SK-MEL-5 (cell line): ENCODE measurements around the gene OR52N5. TPM values are rescaled to one million over a fixed set of nuclear protein-coding genes. Genes with fewer than 3 reads are reported as not detected.

Source experiments
- DNase-seq: peaks from one replicate; pipeline ENCODE4 v3.0.0-alpha.2; 2016; ENCODE audit warnings: low read depth, low spot score
- in situ Hi-C: cut with HindIII; loops from 2 replicates; pipeline ENCODE4 v1.10.0; 2016; ENCODE audit warnings: low sequenced_read_pairs, high pct_unique_total_duplicates, low pct_unique_long_range_greater_than_20kb
- polyA plus RNA-seq, 2 experiments: library from polyadenylated mRNA; depleted of rRNA; stranded (reverse); fragments of >200 nt; gene quantifications; 2 replicates each; pipeline ENCODE4 v1.2.3, GENCODE V29; 2015
- total RNA-seq: library from RNA; depleted of rRNA; stranded (reverse); fragments of >200 nt; shearing (Covaris generic); gene quantifications from 2 replicates; pipeline ENCODE4 v1.2.3, GENCODE V29; 2014; rRNA removed

The OR52N5 gene
- not detected in 2 replicates for total RNA-seq
- not detected in 2 replicates for polyA plus RNA-seq (2015; cell fraction: cytosol; rRNA removed)
- polyA plus RNA-seq (2015; cell fraction: nucleus; rRNA removed): not detected in 2 replicates

- DNase-seq: no peak
- in situ Hi-C loops: no loop called here
Observed at GRCh38 chr11:5783255-5783654, at the start of gene OR52N5. OR52N5 (minus strand) TSS chr11:5783355; CDS start chr11:5778634, 4,721 bp downstream.

- no peak for DNase-seq
- in situ Hi-C loops: no loop called here
Observed at GRCh38 chr11:5831196-5831829, 48.2 kb upstream of the OR52N5 start.

- in situ Hi-C loops: no loop called here
- DNase-seq: no peak
Observed at GRCh38 chr11:5818245-5818886, 35.2 kb upstream of the OR52N5 start.

- in situ Hi-C loops: no loop called here
- DNase-seq: no peak
Observed at GRCh38 chr11:5815534-5815933, 32.4 kb upstream of the OR52N5 start.

GRCh38 chr11:5809905-5810795 lies 27.0 kb upstream of the OR52N5 start:
- DNase-seq: no peak
- in situ Hi-C loops: no loop called here

- in situ Hi-C loops: no loop called here
- no peak for DNase-seq
Observed at GRCh38 chr11:5809122-5809519, 26.0 kb upstream of the OR52N5 start.

- DNase-seq: peak; percentile 84
Observed at GRCh38 chr11:5808500-5809121, 25.5 kb upstream of the OR52N5 start, which contains the start of gene OR52N2. OR52N2 (plus strand) TSS chr11:5808924; CDS start chr11:5820336, 11,412 bp downstream.

GRCh38 chr11:5807580-5807979 lies 24.4 kb upstream of the OR52N5 start:
- in situ Hi-C loops: no loop called here
- peak; percentile 24 for DNase-seq

More at GRCh38 chr11:5808500-5809121, 25.5 kb upstream of the OR52N5 start, which contains the start of gene OR52N2:
- in situ Hi-C loops: no loop called here

- no peak for DNase-seq
- in situ Hi-C loops: no loop called here
Observed at GRCh38 chr11:5803982-5804381, 20.8 kb upstream of the OR52N5 start.

GRCh38 chr11:5796541-5796940 lies 13.4 kb upstream of the OR52N5 start:
- in situ Hi-C loops: no loop called here
- peak; percentile 0 for DNase-seq

GRCh38 chr11:5791165-5791564 lies 8.0 kb upstream of the OR52N5 start, which contains the start of gene OR52N1:
OR52N1 (minus strand) TSS chr11:5791265; CDS start chr11:5788816, 2,449 bp downstream.
- DNase-seq: no peak
- in situ Hi-C loops: no loop called here

GRCh38 chr11:5767056-5767455 lies 16.1 kb downstream of the OR52N5 start:
- in situ Hi-C loops: no loop called here
- DNase-seq: no peak

- in situ Hi-C loops: no loop called here
- DNase-seq: no peak
Observed at GRCh38 chr11:5753943-5754342, 29.2 kb downstream of the OR52N5 start, which contains the start of gene OR52N4. OR52N4 (plus strand) TSS chr11:5754243; CDS start chr11:5754741, 498 bp downstream.

GRCh38 chr11:5749836-5750235 lies 33.3 kb downstream of the OR52N5 start:
- DNase-seq: no peak
- in situ Hi-C loops: no loop called here

GRCh38 chr11:5746614-5747013 lies 36.5 kb downstream of the OR52N5 start:
- in situ Hi-C loops: no loop called here
- no peak for DNase-seq

GRCh38 chr11:5738431-5738830 lies 44.7 kb downstream of the OR52N5 start:
- in situ Hi-C loops: no loop called here

GRCh38 chr11:5737670-5738392 lies 45.3 kb downstream of the OR52N5 start:
- DNase-seq: no peak
- in situ Hi-C loops: no loop called here

More at GRCh38 chr11:5738431-5738830, 44.7 kb downstream of the OR52N5 start:
- DNase-seq: no peak
